Gastroesophageal sphincter (tissue), 3 donors: ENCODE results near the gene ADARB1.

Source experiments
- CTCF ChIP-seq, 4 experiments: fragments of 200-600 bp in 2 of 4; fragments of 450-650 bp in 2 of 4; sonication (generic) in 1 of 4; IDR thresholded peaks; one replicate each; pipeline ENCODE4 v1.5.1; 2017 to 2019; ENCODE audit warnings: antibody characterized with exemption in 4 of 4, mild to moderate bottlenecking in 2 of 4, moderate library complexity in 2 of 4
- EP300 ChIP-seq: sonication (generic); formaldehyde crosslinking; IDR thresholded peaks from one replicate; pipeline ENCODE4 v1.6.1; 2017; ENCODE audit warnings: antibody characterized with exemption, mild to moderate bottlenecking
- POLR2AphosphoS5 ChIP-seq: sonication (generic); formaldehyde crosslinking; IDR thresholded peaks from one replicate; pipeline ENCODE4 v1.6.1; 2017; ENCODE audit warnings: antibody characterized with exemption

- TF ChIP-seq POLR2AphosphoS5 (no peak), CTCF (IDR thresholded peaks at IDR 0.05) (no peak), EP300 (no peak)
Observed at GRCh38 chr21:45179568-45180245, 105.3 kb downstream of the ADARB1 start.
